ENCODE data around the gene CLECL1.
"Not testable (repeated sequence)": the region's sequence is repeated elsewhere in the genome, so short reads cannot be mapped to it uniquely, and the experiment has no call there.

Gene CLECL1

DNA sequence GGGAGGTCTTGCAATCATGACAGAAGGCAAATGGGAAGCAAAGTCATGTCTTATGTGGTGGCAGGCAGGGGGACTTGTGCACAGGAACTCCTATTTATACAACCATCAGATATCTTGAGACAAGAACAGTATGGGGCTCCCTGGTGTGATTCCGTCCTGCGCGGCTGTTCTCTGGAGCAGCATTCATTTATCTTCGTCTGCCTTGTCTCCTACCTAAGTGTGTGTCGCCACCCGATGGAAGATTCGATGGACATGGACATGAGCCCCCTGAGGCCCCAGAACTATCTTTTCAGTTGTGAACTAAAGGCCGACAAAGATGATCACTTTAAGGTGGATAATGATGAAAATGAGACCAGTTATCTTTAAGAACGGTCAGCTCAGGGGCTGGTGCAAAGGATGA, 37.7 kb downstream of the CLECL1 start:
- not testable (repeated sequence) for DNase-seq (ENCODE audit: low read depth)

DNA sequence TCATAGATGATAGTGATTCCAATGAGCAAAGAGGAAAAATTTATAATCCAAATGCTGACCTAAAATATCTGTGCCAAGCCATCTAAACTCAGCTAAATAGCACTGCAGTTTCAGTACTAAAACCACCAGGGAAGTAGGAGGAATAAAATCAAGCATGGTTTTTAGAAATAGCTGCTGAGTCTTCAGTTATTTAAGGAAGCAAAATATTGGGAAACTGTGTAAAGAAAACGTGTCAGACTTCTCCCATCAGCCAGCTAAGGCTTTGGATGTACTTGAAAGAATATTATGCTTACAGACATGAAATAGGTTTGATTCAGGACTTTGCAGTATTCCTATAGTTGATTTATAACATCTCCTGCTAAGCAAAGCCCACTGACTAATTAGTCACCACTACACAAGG, 38.7 kb downstream of the CLECL1 start:
- DNase-seq (ENCODE audit: low read depth) = no peak

DNA sequence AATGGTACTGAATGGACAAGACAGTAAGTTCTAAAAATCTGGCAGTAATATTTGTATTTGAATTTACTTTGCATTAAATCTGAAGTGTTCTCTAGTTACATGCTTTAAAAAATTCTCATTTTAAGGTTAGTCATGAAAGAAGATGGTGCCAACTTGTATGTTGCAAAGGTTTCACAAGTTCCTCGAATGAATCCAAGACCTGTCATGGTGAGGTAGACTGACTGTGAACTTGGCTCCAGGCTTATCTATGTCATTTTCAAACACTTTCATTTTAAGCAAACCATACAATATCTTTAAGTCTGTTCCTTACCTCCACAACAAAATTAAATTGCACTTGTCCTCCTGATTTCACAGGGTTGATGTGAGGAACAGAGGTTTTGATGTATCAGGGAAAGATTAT, 40.0 kb downstream of the CLECL1 start:
- DNase-seq (ENCODE audit: low read depth) = no peak

DNA sequence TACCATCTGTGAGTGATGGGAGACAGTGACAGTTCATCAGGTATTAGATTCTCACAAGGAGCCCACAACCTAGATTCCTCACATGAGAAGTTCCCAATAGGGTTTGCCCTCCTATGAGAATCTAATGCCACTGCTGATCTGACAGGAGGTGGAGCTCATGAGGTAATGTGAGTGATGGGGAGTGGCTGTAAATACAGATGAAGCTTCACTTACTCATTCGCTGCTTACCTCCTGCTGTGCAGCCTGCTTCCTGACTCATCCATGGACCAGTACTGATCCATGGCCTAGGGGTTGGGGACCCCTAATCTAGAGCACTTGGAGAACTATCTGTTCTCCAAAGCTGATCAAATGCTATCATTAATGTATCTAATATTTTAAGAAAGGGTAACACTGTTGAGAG, 45.7 kb downstream of the CLECL1 start:
- DNase-seq (ENCODE audit: low read depth) = no peak

DNA sequence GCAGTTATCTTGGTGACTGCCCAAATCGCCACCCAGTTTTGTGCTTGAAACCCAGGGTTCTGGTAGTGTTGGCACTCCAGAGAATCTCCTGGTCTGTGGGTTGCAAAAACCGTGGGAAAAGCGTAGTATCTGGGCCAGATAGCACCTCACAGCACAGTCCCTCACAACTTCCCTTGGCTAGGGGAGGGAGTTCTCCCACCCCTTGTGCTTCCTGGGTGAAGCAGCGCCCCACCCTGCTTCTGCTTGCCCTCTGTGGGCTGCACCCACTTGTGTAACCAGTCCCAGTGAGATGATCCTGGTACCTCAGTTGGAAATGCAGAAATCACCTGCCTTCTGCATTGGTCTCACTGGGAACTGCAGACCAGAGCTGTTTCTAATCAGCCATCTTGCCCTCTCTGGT, 47.0 kb downstream of the CLECL1 start:
- no peak for DNase-seq (ENCODE audit: low read depth)

DNA sequence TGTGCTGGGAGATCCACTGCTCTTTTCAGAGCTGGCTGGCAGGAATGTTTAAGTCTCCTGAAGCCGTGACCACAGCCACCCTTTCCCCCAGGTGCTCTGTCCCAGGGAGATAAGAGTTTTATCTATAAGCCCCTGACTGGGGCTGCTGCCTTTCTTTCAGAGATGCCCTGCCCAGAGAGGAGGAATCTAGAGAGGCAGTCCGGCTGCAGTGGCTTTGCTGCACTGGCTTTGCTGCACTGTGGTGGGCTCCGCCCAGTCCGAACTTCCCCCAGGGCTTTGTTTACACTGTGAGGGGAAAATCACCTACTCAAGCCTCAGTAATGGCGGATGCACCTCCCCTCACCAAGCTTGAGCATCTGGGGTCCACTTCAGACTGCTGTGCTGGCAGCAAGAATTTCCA, 47.5 kb downstream of the CLECL1 start:
- DNase-seq (ENCODE audit: low read depth) = not testable (repeated sequence)

DNA sequence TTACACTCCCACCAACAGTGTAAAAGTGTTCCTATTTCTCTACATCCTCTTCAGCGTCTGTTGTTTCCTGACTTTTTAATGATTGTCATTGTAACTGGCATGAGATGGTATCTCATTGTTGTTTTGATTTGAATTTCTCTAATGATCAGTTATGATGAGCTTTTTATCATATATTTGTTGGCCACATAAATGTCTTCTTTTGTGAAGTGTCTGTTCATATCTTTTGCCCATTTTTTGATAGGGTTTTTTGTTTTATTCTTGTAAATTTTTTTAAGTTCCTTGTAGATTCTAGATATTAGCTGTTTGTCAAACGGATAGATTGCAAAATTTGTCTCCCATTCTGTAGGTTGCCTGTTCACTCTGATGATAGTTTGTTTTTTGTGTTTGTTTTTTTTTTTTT, 49.9 kb downstream of the CLECL1 start:
- DNase-seq (ENCODE audit: low read depth) = not testable (repeated sequence)

DNA sequence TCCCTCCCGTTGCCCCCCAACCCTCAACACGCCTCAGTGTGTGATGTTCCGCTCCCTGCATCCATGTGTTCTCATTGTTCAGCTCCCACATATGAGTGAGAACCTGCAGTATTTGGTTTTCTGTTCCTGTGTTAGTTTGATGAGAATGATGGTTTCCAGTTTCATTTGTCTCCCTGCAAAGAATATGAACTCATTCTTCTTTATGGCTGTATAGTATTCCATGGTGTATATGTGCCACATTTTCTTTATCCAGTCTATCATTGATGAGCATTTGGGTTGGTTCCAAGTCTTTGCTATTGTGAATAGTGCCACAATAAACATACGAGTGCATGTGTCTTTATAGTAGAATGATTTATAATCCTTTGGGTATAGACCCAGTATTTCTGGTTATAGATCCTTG, 50.4 kb downstream of the CLECL1 start:
- not testable (repeated sequence) for DNase-seq (ENCODE audit: low read depth)

DNA sequence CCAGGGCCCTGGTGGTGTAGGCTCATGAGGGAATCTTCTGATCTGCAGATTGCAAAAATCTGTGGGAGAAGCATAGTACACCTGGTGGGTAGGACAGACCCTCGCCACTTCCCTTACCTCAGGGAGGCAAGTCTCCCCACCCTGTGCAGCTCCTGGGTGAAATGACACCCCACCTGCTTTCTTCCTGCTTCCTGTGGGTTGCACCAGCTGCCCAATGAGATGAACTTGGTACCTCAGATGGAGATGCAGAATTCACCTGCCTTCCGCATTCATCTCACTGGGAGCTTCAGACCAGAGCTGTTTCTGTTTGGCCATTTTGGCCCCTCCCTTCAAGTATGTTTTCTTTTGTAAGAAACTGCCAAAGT, 58.7 kb downstream of the CLECL1 start:
- no peak for DNase-seq (ENCODE audit: low read depth)

DNA sequence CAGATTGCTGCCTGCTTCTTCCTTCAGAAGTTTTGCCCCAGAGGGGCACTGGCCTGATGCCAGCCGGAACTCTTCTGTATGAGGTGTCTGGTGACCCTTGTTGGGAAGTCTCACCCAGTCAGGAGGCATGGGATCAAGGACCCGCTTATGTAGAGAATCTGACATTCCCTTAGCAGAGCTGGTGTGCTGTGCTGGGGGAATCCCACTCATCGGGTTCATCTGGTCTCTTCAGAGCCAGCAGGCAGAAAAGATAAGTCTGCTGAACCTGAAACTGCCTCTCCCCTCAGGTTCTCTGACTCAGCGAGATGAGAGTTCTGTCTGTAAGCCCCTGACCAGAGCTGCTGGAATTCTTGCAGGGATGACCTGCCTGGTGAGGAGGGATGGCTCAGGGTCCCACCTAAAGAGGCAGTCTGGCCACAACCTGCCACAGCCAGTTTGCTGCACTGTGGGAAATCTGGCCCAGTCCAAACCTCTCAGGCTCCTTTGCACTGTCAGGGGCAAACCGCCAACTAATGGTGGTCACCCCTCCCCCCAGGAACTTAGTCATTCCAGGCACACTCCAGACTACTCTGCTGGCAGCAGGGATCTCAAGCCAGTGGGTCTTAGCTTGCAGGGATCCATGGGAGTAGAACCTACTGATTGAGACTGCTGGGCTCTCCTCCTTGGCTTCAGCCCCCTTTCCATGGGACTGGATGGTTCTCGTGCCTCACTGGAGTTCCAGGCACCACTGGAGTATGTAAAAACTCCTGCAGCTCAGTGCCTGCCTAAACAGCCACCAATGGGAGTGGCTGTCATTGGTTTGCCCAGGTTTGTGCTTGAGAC, 59.3 kb downstream of the CLECL1 start:
- DNase-seq (ENCODE audit: low read depth) = peak; percentile 66

Measured in GM04503 (cell line).